Hepatocyte (in vitro differentiated cells): ENCODE data around the gene NUMB.

Experiments
- EZH2 ChIP-seq: fragments of 200-600 bp; sonication (generic); IDR thresholded peaks from 2 replicates; pipeline ENCODE4 v1.6.1; 2016; ENCODE audit warnings: antibody characterized with exemption, mild to moderate bottlenecking, borderline replicate concordance
- EZH2phosphoT487 ChIP-seq: fragments of 200-600 bp; sonication (generic); IDR thresholded peaks from one replicate; pipeline ENCODE4 v1.6.1; 2018; ENCODE audit warnings: antibody characterized with exemption, mild to moderate bottlenecking, low read depth, moderate library complexity; ENCODE audit not compliant: unreplicated experiment, severe bottlenecking
- TF ChIP-seq, protein P1 (sequence below): fragments of 200-600 bp; sonication (generic); IDR thresholded peaks from 2 replicates; pipeline ENCODE4 v1.5.1; 2016; ENCODE audit warnings: antibody characterized with exemption, mild to moderate bottlenecking; ENCODE audit not compliant: poor library complexity

DNA sequence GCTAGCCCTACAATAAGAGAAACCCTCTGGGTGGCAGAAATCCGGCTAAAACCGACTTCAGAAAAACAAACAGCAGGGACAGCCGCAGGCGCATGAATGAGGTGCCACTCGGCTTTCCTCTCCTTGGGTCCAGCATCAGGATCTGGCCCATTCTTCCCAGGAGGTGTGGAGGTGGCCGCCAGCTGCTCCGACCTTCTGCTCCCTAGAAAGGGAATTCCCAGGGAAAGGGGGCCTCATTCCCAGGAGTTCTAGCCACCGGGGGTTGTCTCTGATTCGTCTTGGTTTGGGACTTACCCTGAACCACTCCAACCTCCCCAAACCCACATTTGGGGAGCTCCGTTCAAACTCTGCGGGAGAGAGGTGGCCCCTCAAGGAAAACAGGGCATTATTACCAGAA, 208.0 kb downstream of the NUMB start:
- TF ChIP-seq, protein P1, sequence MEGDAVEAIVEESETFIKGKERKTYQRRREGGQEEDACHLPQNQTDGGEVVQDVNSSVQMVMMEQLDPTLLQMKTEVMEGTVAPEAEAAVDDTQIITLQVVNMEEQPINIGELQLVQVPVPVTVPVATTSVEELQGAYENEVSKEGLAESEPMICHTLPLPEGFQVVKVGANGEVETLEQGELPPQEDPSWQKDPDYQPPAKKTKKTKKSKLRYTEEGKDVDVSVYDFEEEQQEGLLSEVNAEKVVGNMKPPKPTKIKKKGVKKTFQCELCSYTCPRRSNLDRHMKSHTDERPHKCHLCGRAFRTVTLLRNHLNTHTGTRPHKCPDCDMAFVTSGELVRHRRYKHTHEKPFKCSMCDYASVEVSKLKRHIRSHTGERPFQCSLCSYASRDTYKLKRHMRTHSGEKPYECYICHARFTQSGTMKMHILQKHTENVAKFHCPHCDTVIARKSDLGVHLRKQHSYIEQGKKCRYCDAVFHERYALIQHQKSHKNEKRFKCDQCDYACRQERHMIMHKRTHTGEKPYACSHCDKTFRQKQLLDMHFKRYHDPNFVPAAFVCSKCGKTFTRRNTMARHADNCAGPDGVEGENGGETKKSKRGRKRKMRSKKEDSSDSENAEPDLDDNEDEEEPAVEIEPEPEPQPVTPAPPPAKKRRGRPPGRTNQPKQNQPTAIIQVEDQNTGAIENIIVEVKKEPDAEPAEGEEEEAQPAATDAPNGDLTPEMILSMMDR: no peak
- TF ChIP-seq EZH2phosphoT487 (no peak), EZH2 (no peak)
